ENCODE data around the gene PLB1.

Gene PLB1

DNA sequence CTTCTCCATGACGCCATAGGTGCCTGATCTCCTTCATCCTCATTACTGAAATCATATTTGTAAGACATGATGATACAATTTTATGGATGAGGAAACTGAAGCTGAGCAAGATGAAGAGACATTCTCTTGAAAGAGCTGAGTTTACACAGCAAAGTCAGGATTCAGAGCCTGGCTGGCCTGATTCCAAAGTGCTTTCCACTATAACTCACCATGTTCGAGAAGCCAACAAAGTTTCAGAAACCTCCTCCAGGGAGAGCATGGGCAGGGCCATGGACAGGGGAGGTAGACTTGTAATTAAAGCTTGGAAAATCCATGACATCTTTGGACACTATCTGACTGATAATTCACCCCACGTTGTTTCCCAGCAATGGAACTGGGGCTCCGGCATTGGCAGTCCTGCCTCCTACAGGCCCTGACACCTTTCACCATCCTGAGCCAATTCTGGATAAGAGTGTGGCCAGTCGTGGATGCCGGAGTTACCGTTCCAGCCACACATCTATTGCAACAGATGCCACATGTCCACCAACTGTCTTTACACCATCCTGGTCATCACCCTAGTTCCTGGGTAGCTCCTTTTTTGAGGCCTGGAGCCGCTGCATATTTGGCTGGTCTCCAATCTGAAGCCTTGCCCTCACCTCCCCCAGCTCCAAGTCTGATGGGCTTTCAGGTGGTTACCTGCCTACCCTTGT lies 170.8 kb downstream of the PLB1 start:
- no peak for DNase-seq (ENCODE audit: low read depth in 2 of 2)

DNA sequence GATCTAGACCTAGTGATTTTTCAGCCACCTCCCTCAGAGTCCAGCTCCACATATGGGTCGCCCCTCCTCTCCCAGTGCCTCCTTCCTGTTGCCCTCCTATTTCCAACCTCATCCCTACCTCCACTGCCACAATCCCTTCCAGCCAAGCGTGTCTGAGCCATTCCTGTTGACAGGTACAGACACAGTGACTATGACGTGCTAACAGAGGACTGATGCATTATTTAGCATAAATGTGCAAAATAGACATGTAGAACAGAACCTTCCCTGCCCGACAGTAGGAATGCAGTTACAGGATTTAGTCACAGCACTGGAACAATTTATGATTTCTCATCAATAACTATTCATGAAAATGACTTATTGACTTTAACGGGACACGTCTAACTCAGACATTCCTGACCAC lies 171.4 kb downstream of the PLB1 start:
- no peak for DNase-seq (ENCODE audit: low read depth in 2 of 2)

DNA sequence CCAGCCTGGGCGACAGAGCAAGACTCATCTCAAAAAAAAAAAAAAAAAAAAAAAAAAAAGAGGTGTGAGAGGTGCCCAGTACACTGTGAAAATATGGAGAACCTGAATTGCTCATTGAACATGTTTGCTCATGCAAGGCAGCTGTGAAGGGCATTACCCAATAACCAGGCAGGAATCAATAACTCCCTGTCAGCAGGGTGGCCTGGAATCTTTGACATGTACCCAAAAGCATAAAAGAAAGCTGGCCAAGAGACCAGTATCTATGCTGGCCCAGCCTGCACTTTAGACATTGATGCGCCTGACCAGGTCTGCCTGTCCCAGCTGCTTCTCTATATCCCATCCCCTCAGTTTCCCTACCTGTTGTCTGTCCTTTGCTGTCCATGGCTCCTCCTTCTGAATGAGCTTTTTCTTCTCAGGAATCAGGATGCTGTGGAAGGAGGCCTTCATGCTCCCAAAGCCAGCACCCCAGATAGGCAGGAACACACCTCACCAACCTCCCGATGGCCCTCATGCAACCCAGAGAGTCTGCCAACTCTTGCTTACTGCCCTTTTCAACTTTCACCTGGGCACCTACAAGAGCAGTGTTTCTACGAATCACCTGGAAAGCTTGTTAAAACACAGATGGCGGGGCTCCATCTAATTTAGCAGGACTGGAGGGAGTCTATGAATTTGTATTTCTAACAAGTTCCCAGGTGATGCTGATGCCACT lies 172.4 kb downstream of the PLB1 start:
- DNase-seq (ENCODE audit: low read depth in 2 of 2) = no peak

DNA sequence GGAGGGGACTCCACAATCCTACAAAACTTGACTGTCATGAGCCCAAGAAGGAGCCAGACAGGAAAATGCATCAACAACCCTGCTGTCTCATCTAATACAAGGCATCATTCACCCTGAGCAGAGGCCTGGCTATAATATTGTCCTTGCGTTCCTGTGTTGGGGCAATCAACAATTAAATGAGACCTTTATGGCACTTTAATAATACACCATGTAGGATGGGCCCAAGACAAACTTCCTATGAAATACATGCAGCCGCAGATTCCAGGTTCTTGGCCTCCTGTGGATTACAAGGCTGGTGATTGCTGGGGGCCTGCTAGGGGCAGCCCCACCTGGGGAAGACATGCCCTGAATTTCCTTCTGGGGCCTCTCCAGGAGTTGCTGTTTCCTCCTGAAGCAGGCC lies 173.0 kb downstream of the PLB1 start:
- no peak for DNase-seq (ENCODE audit: low read depth in 2 of 2)

DNA sequence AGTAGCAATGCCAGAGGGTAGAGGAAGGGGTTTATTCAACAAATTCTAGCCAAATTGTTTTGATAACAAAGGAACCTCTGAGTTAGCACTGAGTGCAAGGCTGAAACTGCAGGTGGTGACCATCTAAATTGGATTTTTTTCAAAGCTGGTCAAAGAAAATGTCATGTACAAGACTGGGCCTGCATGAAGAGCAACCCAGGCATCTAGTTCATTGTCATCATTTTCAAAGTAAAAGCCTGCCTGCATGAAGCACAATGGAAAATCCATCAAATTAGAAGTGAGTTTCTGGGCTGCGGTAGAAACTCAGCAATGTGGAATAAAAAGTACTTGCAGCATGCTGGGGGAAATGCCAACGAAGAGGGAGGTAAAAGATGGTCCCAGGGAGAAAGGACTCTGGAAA lies 175.0 kb downstream of the PLB1 start:
- no peak for DNase-seq (ENCODE audit: low read depth in 2 of 2)

DNA sequence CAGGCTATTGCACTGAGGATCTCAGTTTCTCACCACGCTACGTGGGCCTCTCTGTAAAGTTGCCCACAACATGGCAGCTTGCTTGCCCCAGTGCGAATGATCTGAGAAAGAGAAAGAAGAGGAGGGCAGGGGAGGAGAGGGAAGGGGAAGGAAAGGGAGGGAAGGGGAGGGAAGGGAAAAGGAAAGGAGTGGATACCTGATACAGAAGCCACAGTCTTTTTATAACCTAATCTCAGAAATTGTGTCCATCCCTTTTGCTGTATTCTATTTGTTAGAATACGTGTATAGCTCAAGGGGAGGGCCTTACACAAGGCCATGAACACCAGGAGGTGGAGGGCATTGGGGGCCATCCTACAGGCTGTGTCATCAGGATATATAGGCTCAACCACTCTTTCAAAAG lies 177.5 kb downstream of the PLB1 start:
- DNase-seq (ENCODE audit: low read depth in 2 of 2) = no peak

DNA sequence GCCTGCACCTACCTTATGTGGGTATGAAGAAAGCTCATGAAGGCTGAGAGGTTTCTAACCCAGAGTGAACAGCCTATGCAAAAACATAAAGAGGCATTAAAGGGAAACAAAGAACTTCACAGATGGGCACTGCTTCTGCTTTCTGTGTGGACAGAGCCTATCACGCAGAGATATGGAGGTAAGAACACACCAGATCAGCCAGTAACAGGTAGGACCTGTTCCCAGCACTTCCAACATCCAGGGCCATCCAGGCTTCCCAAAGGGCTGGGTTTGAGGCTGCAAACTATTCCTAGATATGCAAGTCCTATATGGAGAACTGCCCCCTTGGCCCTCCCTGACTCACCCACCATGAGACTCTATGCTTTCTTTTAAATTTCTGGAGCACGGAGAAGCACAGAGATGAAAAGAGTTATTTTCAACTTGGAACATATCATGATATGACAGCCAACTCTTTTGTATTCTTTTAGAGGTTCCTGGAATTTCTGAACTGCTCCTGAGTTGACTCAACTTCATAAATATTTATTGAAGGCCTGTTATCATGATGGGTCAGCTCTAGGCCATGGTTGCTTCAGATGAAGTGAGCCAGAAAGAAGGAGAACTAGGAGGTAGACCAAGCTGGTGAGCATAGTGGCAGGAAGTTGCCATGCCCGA lies 178.3 kb downstream of the PLB1 start:
- no peak for DNase-seq (ENCODE audit: low read depth in 2 of 2)

DNA sequence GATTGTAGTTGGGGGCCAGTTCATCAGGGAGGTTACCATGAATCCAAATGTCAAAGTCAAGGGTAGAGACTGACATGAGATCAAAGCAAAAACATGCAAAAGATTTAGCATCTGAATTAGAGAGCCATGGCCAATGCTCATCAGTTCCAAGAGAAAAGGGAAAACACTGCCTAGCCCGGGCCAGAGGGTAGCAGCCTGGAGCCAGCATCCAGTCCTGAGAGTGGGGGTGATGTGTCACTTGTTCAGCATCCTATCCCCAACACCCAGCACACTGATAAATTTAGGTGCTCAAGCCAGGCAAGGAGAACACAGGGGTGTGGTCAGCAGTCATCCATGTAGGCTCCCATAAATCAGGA lies 178.8 kb downstream of the PLB1 start:
- DNase-seq (ENCODE audit: low read depth in 2 of 2) = no peak

DNA sequence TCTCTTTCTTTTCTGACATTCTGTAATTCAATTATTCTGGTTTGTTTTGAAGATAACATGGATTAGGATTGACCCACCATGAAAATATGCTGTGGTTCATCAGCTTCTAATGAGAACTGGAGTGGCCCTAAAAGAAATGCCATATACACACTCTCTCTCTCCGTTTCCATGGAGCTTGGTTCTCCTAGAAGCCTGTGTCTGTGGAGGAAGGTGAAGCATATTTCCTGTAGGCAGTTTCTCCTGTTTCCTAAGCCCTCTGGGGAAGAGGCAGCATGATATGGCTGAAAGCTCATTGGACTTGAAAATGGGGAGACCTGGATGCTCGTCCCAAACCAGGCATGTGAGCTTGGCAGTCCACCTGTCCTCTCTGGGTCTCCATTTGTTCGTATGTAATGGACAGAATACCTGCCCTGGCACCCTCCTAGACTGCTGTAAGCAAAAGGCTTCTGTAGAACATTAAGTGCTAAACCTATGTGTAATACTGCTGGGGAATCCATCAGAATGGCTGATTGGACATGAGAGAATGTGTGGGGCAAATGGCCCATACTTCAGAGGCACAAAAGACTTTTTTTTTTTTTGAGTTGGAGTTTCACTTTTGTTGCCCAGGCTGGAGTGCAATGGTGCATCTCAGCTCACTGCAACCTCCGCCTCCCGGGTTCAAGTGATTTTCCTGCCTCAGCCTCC lies 180.4 kb downstream of the PLB1 start:
- no peak for DNase-seq (ENCODE audit: low read depth in 2 of 2)

DNA sequence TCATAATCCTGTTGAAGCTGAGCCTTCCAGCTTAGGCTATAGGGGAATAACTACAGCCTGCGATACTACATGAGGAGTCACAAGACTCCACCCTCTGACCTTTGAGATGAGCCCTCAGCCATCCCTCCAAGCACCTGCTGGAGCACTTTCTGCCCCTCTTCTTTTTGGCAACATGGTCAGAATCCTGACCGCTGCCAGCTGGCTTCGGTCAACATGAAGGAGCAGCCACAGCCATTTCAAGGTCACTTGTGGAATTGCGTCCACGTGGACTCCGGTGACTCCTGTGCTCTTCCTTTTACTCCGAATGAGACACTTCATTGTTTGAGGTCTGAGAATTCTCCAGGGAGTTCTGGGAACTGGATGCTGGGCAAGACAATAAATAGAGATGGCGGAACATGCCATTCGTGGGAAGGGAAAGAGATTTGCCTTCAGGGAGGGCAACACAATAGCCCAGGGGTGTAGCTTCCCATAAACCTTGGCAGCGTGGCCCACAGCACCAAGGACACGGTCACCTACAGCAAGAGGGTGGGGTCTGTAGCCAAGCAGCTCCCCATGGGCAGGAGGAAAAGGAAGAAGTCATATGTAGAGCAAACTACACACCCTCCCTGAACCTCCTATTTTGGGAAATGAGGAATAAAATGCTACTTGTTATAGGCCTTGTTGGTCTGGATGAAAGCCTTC lies 182.5 kb downstream of the PLB1 start:
- DNase-seq (ENCODE audit: low read depth in 2 of 2) = no peak

DNA sequence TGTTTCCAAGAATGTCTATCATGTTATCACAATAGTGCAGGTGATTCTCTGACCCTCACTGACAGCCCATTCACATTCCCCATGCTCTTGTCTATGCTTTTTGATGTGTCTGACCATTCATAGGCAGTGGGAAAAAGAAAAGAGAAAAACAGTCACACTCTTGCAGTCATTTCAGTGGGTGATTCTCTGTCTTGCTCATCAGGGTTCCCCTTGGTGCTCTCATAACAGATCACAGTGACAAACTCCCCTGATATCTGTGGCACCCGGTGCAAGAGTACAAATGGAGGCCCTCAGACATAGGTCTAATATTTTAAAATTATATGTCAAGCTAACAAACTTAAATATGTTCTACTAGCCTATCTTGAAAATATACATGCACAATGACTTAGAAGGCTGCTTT lies 183.1 kb downstream of the PLB1 start:
- DNase-seq (ENCODE audit: low read depth in 2 of 2) = no peak

DNA sequence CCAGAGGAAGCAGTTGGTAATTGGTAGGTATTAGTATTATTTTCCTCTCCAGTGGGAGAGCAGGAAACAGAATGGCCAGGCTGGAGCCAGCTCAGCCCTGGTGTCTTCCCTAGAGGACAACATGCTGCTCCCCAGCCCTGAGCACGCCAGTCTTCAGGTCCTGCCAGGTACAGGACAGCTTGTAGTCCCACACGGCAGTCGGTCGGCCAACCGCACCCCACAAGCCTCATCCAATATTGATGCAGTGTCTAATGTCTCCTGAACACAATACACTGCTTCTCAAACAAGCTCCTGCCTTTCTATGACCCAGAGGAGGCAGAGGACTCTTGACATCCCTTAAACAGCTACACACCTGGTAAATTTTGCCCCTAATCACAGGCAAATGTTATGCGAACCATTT lies 184.8 kb downstream of the PLB1 start:
- DNase-seq (ENCODE audit: low read depth in 2 of 2) = no peak

DNA sequence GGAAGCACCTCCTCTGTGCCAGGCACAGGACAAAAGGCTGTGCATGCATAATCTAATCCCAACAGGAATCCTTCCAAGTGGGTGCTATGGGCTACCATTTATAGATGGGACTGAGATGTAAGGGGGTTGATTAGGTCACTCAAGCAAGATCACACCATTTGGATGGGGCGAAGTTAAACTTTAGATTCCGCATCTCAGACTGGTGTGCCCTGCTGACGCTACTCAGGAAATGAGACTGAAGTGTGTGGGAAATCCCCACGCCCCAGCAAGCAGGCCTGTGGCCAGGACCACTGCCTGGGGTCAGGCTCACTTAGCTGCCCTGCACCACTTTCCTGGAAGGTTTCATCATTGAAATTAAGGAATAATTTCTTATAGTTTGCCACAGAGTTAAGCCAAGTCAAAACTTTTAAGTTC lies 185.3 kb downstream of the PLB1 start:
- DNase-seq (ENCODE audit: low read depth in 2 of 2) = peak; percentile 35 to 47

DNA sequence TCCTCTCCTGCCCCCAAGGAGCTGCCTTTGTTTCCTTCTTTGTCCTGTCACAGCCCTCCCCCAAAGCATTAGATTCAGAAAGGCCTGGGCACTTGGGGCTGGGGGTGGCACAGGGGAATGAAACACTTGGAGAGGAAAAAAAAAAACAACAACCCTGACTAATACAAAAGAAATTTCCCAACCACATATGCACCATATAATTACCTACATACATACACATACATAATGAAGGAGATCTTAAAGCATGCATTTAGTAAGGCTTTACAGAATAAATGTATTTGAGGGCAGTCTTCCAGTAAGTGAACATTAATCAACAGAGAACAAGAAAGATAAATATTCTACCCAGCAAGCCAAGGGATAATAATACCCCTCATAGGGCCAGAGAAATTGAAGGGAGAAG lies 185.7 kb downstream of the PLB1 start:
- DNase-seq (ENCODE audit: low read depth in 2 of 2) = peak in 1 of 2 donors; percentile 6

DNA sequence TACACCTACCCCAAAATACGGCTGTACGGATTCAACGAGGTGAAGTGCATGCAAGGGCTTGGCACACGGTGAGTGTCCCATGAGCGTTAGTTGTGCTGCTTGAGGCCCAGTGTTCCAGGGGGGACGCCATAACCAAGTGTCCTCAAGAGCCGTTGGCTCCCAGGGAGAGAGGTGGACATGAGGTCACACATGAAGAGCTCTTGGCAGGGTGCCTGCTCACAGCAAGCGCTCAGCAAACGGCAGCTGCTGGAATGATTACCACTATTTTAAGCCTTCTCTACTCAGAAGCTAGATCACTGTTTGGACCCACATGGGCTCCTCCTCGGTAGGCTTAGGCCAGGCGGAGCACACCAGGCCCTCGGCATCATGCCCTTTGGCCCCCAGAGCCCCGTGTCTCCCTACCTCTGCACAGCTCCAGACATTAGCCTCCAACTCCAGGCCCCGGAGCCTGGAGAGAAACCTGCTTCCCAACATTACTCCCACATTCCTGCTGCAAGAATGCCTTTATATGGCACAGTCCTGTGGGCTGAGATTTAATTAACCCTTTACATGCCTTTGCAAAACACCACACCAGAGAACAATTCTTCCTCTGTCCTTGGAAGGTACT lies 187.3 kb downstream of the PLB1 start:
- DNase-seq (ENCODE audit: low read depth in 2 of 2) = no peak

DNA sequence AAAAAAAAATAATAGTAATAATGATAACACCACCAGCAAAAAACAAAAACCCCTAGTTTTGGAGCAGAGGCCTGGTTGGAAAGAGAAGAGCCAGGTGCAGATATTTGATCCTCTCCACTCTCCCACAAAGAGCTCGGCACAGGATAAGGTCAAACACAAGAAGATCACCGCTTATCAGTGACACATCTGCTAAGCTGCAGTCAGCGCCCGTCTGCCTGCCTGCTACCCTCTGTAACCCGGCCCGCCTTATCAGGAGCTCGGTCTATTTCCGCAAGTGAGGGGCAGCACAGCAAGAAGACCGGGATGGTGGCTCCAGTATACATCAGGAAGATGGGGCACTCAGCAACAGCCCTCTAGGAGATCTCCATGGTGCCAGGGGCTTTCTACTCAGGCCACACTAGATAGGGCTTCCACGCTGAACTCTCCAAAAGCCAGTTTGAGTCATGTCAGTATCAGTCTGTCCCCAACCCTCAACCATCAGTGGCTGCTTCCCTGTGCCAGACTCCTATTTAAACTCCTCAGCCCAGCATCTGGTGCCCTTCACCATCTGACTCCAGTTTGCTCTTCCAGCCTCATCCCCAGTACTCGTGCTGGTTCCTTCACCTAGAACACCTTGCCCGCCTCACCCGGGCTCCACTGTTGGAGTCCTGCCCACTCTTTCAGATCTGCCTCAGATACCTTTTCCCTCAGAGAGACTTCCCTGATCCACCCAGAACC lies 188.4 kb downstream of the PLB1 start:
- DNase-seq (ENCODE audit: low read depth in 2 of 2) = no peak

DNA sequence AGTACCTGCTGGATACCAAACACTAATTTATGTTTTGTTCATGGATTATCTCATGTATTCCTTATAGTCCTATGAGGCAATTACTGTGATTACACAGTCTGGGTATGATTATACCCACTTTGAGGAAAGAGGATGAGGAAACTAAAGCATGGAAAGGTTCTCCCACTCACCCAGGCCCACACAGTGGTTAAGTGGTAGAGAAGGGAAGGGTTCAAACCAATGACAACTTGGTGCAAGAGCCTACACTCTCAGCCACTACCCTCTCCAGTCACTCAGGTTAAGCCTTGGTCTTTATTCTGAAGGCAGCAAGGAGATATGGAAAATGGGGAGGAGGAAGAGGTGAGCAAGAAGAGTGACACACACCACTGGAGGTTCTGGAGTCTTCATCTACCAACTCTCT lies 191.3 kb downstream of the PLB1 start:
- no peak for DNase-seq (ENCODE audit: low read depth in 2 of 2)

DNA sequence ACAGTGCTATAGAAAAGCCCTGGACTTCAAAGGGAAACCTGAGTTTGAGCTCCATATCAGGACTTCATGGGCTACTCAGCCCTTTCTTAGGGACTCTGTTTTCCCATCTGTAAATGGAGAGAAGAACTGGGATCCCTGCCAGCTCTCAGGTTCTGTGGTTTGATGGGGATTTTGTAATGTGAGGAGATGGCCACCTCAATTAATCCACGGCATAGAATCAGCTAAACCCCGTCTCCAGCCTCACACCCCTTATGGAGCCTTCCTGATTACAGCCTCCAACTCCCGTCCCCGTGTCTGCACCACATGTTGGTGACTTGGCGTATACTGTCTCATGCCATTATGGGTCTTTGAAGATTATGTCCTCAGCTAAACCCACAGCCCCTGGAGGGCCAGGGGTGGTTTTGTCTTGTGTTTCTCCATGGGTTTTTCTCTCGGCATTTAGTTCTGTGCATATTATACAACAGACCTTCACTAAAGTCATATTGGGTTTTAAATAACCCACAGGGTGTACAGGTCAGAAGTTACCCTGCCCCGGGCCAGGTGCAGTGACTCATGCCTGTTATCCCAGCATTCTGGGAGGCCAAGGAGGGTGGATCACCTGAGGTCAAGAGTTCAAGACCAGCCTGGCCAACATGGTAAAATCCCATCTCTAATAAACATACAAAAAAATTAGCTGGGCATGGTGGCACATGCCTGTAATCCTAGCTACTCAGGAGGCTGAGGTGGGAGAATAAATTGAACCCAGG lies 192.0 kb downstream of the PLB1 start:
- no peak for DNase-seq (ENCODE audit: low read depth in 2 of 2)

DNA sequence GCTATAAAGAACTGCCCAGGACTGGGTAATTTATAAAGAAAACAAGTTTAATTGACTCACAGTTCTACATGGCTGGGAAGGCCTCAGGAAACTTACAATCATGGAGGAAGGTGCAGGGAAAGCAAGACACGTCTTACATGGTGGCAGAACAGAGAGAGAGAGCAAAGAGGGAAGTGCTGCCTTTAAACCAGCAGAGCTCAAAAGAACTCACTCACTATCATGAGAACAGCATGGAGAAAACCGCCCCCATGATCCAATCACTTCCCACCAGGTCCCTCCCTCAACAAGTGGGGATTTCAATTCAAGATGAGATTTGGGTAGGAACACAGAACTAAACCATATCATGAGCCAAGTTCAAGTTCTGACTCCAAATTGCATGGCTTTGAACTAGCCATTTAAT lies 193.0 kb downstream of the PLB1 start:
- no peak for DNase-seq (ENCODE audit: low read depth in 2 of 2)

DNA sequence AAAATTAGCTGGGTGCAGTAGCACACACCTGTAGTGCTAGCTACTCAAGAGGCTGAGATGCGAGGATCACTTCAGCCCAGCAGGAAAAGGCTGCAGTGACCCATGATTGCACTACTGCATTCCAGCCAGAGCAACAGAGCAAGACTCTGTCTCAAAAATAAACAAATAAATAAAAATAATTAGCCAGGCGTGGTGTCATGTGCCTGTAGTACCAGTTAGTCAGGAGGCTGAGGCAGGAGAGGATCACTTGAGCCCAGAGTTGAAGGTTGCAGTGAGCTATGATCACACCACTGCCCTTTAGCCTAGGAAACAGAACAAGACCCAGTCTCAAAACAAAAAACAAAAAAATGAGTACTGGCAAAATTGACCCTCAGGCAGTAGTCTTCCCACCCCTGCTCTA lies 193.9 kb downstream of the PLB1 start:
- no peak for DNase-seq (ENCODE audit: low read depth in 2 of 2)

Measured in activated CD8-positive, alpha-beta memory T cell treated with anti-CD3 and anti-CD28 coated beads for 4 hours (primary cell).